Neuronal stem cell (in vitro differentiated cells): ENCODE measurements around the gene CEPT1.

ENCODE experiments used
- DNase-seq: peaks from one replicate; pipeline ENCODE4 v3.0.0-alpha.2; 2013; ENCODE audit warnings: low spot score
- H2AFZ ChIP-seq: one replicate; pipeline ENCODE4 v1.6.1; 2013; ENCODE audit warnings: mild to moderate bottlenecking, low read length, inconsistent platforms
- H2AK5ac ChIP-seq: 2 replicates; pipeline ENCODE4 v1.6.1; 2013; ENCODE audit warnings: low read depth, mild to moderate bottlenecking, inconsistent platforms, low read length, moderate library complexity, mixed read lengths
- H2BK120ac ChIP-seq: 2 replicates; pipeline ENCODE4 v1.6.1; 2013; ENCODE audit warnings: low read depth, mild to moderate bottlenecking, inconsistent platforms, low read length, moderate library complexity, mixed read lengths
- H2BK12ac ChIP-seq: one replicate; pipeline ENCODE4 v1.6.1; 2013; ENCODE audit warnings: low read length, inconsistent platforms
- H2BK15ac ChIP-seq: 2 replicates; pipeline ENCODE4 v1.6.1; 2013; ENCODE audit warnings: mild to moderate bottlenecking, low read length, inconsistent platforms, mixed read lengths
- H2BK5ac ChIP-seq: one replicate; pipeline ENCODE4 v1.6.1; 2013; ENCODE audit warnings: inconsistent platforms, mild to moderate bottlenecking, low read length, moderate library complexity
- H3K14ac ChIP-seq: one replicate; pipeline ENCODE4 v1.6.1; 2013; ENCODE audit warnings: low read length, inconsistent platforms
- H3K18ac ChIP-seq: 2 replicates; pipeline ENCODE4 v1.6.1; 2013; ENCODE audit warnings: low read length, inconsistent platforms
- H3K23ac ChIP-seq: 2 replicates; pipeline ENCODE4 v1.6.1; 2013; ENCODE audit warnings: low read depth, mild to moderate bottlenecking, mixed read lengths, low read length, inconsistent platforms; ENCODE audit not compliant: poor library complexity
- H3K27ac ChIP-seq: replicated peaks from 3 replicates; pipeline ENCODE4 v1.5.1; 2013; ENCODE audit warnings: low read length, inconsistent platforms
- H3K27me3 ChIP-seq, 3 experiments: 2 replicates each; pipeline ENCODE4 v1.6.1; 2013; ENCODE audit warnings: low read length in 3 of 3, mild to moderate bottlenecking in 2 of 3, inconsistent platforms in 1 of 3, low read depth in 1 of 3, mixed read lengths in 1 of 3, moderate library complexity in 1 of 3; ENCODE audit not compliant: control insufficient read depth in 3 of 3, insufficient read depth in 3 of 3
- H3K36me3 ChIP-seq, 2 donors: replicated peaks in 1 of 2; 2 replicates each; pipeline ENCODE4 v1.6.1; 2013; ENCODE audit warnings: low read length in 2 of 2; ENCODE audit not compliant: control insufficient read depth in 2 of 2, insufficient read depth in 2 of 2
- H3K4ac ChIP-seq: 2 replicates; pipeline ENCODE4 v1.6.1; 2013; ENCODE audit warnings: inconsistent platforms, mild to moderate bottlenecking, low read length, moderate library complexity
- H3K4me1 ChIP-seq, 2 donors: 1 replicate in 1 of 2; 2 replicates in 1 of 2; pipeline ENCODE4 v1.6.1; 2013; ENCODE audit warnings: low read length in 2 of 2, low read depth in 1 of 2; ENCODE audit not compliant: control insufficient read depth in 2 of 2, insufficient read depth in 1 of 2
- H3K4me2 ChIP-seq: one replicate; pipeline ENCODE4 v1.6.1; 2013; ENCODE audit warnings: mild to moderate bottlenecking, low read length, inconsistent platforms; ENCODE audit not compliant: insufficient read depth, poor library complexity, severe bottlenecking
- H3K4me3 ChIP-seq, 2 donors: 2 replicates each; pipeline ENCODE4 v1.5.1; 2013; ENCODE audit warnings: low read length in 2 of 2, mild to moderate bottlenecking in 2 of 2, inconsistent platforms in 1 of 2, moderate library complexity in 1 of 2
- H3K79me1 ChIP-seq: one replicate; pipeline ENCODE4 v1.6.1; 2013; ENCODE audit warnings: low read depth, mild to moderate bottlenecking, inconsistent platforms, low read length, moderate library complexity
- H3K9ac ChIP-seq: one replicate; pipeline ENCODE4 v1.6.1; 2013; ENCODE audit warnings: mild to moderate bottlenecking, low read depth, low read length, inconsistent platforms; ENCODE audit not compliant: poor library complexity
- H3K9me3 ChIP-seq, 2 donors: replicated peaks in 1 of 2; 2 replicates each; pipeline versions ENCODE3 to v1.6.1; 2013; ENCODE audit warnings: low read length in 2 of 2, mild to moderate bottlenecking in 2 of 2, inconsistent platforms in 1 of 2, low read depth in 1 of 2, mixed read lengths in 1 of 2, moderate library complexity in 1 of 2; ENCODE audit not compliant: control insufficient read depth in 2 of 2, insufficient read depth in 1 of 2
- H4K8ac ChIP-seq: one replicate; pipeline ENCODE4 v1.6.1; 2013; ENCODE audit warnings: low read depth, mild to moderate bottlenecking, inconsistent platforms, low read length, moderate library complexity
- H4K91ac ChIP-seq: one replicate; pipeline ENCODE4 v1.6.1; 2013; ENCODE audit warnings: low read length, low read depth, mild to moderate bottlenecking, inconsistent platforms; ENCODE audit not compliant: poor library complexity
- WGBS, 2 donors: extraction: QIAGEN DNeasy Blood & Tissue Kit; methylation state at CpG; one replicate each; pipeline ENCODE4 v1.1.7; 2013; ENCODE audit warnings: missing lambda C conversion rate in 2 of 2, mixed read lengths in 1 of 2; ENCODE audit not compliant: insufficient read length in 2 of 2, insufficient replicate concordance in 1 of 2; ENCODE audit errors: extremely low coverage in 2 of 2; 5-methylcytosine and 5-hydroxymethylcytosine counted together

The CEPT1 gene

GRCh38 chr1:111193712-111194480, 53.9 kb downstream of the CEPT1 start:
- Histone ChIP-seq H3K9me3 (no peaks in the 10 kb centered on the region), H3K23ac (no peak overlapping the region), H2BK120ac (no peak overlapping the region), H2BK5ac (no peak overlapping the region), H3K27me3 (no peaks in the 10 kb centered on the region), H4K91ac (no peak overlapping the region), H2BK12ac (no peak overlapping the region), H3K27ac (no peak overlapping the region), H2AFZ (no peak overlapping the region), H3K14ac (no peak overlapping the region), H2BK15ac (no peak overlapping the region), H3K9ac (no peak overlapping the region), H3K4me1 (peaks cover 0 to 2% of the 10 kb centered on the region in 2 donors), H3K18ac (no peak overlapping the region), H3K4ac (no peak overlapping the region), H3K79me1 (no peaks in the 10 kb centered on the region), H2AK5ac (no peak overlapping the region), H4K8ac (no peak overlapping the region), H3K36me3 (peaks cover 0 to 3% of the 10 kb centered on the region in 2 donors), H3K4me3 (no peak overlapping the region), H3K4me2 (no peak overlapping the region)
- DNase-seq: no peak
- WGBS, 2 donors: no CpG with 5 or more reads among the region's 3 CpGs

GRCh38 chr1:111195002-111195684, 55.1 kb downstream of the CEPT1 start:
- Histone ChIP-seq H3K14ac (no peak overlapping the region), H2BK5ac (no peak overlapping the region), H2BK12ac (no peak overlapping the region), H3K4me2 (no peak overlapping the region), H3K23ac (no peak overlapping the region), H3K9ac (no peak overlapping the region), H2BK120ac (no peak overlapping the region), H3K4ac (no peak overlapping the region), H2AK5ac (no peak overlapping the region), H3K4me1 (peaks cover 0 to 2% of the 10 kb centered on the region in 2 donors), H3K27me3 (no peaks in the 10 kb centered on the region), H3K9me3 (no peaks in the 10 kb centered on the region), H4K91ac (no peak overlapping the region), H3K4me3 (no peak overlapping the region), H3K27ac (no peak overlapping the region), H2BK15ac (no peak overlapping the region), H3K36me3 (no peaks in the 10 kb centered on the region), H4K8ac (no peak overlapping the region), H3K18ac (no peak overlapping the region), H2AFZ (no peak overlapping the region), H3K79me1 (no peaks in the 10 kb centered on the region)
- WGBS, 2 donors: no CpG with 5 or more reads among the region's 4 CpGs
- DNase-seq: no peak

DNA sequence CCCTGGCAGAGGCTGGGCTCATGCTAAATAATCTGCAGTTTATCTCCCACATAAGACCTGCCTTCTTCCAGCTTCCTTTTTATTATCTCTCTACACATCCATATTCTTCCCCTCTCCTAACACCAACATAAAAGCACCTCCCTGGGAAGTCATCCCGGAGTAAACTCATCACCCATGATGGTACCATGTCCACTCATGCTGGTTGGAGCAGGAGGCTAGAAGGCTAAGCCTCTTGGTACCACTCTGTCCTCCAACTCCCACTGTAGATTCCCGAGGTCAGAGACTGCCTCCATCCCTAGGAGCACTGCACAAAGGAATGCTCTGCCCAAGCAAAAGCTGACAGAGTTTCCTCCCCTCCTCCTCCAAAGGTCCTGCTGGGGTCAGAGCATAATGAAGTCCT, 56.2 kb downstream of the CEPT1 start:
- Histone ChIP-seq H2AFZ (no peak overlapping the region), H3K4me2 (no peak overlapping the region), H3K36me3 (no peaks in the 10 kb centered on the region), H4K91ac (no peak overlapping the region), H3K27me3 (no peaks in the 10 kb centered on the region), H3K79me1 (no peaks in the 10 kb centered on the region), H3K14ac (no peak overlapping the region), H3K4me1 (peaks cover 2% of the 10 kb centered on the region in 2 donors), H3K4me3 (no peak overlapping the region), H3K9me3 (no peaks in the 10 kb centered on the region), H3K4ac (no peak overlapping the region), H2BK15ac (no peak overlapping the region), H2AK5ac (no peak overlapping the region), H2BK5ac (no peak overlapping the region), H3K27ac (no peak overlapping the region), H4K8ac (no peak overlapping the region), H2BK120ac (no peak overlapping the region), H3K18ac (no peak overlapping the region), H3K23ac (no peak overlapping the region), H3K9ac (no peak overlapping the region), H2BK12ac (no peak overlapping the region)
- DNase-seq: no peak
- no CpG with 5 or more reads among the region's 2 CpGs for WGBS, 2 donors

GRCh38 chr1:111197598-111198284, 57.7 kb downstream of the CEPT1 start:
- H2BK120ac ChIP-seq: no peak overlapping the region
- no peak overlapping the region for H2AFZ ChIP-seq
- no peak for DNase-seq
- H3K4me2 ChIP-seq: no peak overlapping the region
- no peaks in the 10 kb centered on the region for H3K27me3 ChIP-seq
- H3K23ac ChIP-seq: no peak overlapping the region
- peaks cover 2% of the 10 kb centered on the region in 2 donors for H3K4me1 ChIP-seq
- H4K8ac ChIP-seq: no peak overlapping the region
- H2BK12ac ChIP-seq: no peak overlapping the region
- H3K27ac ChIP-seq: no peak overlapping the region
- H3K9me3 ChIP-seq: no peaks in the 10 kb centered on the region
- H3K4me3 ChIP-seq: no peak overlapping the region
- H3K36me3 ChIP-seq: no peaks in the 10 kb centered on the region
- H4K91ac ChIP-seq: no peak overlapping the region
- no peaks in the 10 kb centered on the region for H3K79me1 ChIP-seq
- no peak overlapping the region for H3K18ac ChIP-seq
- no CpG with 5 or more reads among the region's 6 CpGs for WGBS, 2 donors
- H2BK15ac ChIP-seq: no peak overlapping the region
- no peak overlapping the region for H2BK5ac ChIP-seq
- no peak overlapping the region for H2AK5ac ChIP-seq
- no peak overlapping the region for H3K9ac ChIP-seq
- H3K4ac ChIP-seq: no peak overlapping the region
- no peak overlapping the region for H3K14ac ChIP-seq
